Progenitor cell of endocrine pancreas (in vitro differentiated cells): ENCODE results near the gene NCAPG2. TPM values are rescaled to one million over a fixed set of nuclear protein-coding genes. Genes with fewer than 3 reads are reported as not detected.

Experiments
- DNase-seq: peaks from one replicate; pipeline ENCODE4 v3.0.0; 2021; ENCODE audit warnings: low spot score; ENCODE audit not compliant: unreplicated experiment
- H3K27ac Mint-ChIP-seq: 2 replicates; pipeline ENCODE4 v1.8.0; 2021; ENCODE audit warnings: mild to moderate bottlenecking, moderate library complexity, mixed read lengths
- H3K27me3 Mint-ChIP-seq: 2 replicates; pipeline ENCODE4 v1.8.0; 2021; ENCODE audit warnings: mixed read lengths
- H3K36me3 Mint-ChIP-seq: 2 replicates; pipeline ENCODE4 v1.8.0; 2022; ENCODE audit warnings: mixed read lengths; ENCODE audit not compliant: insufficient read depth
- H3K4me1 Mint-ChIP-seq: 2 replicates; pipeline ENCODE4 v1.8.0; 2021; ENCODE audit warnings: low read depth, mixed read lengths
- H3K4me3 Mint-ChIP-seq: 2 replicates; pipeline ENCODE4 v1.8.0; 2021; ENCODE audit warnings: low read depth, mild to moderate bottlenecking, moderate library complexity, mixed read lengths
- H3K9me3 Mint-ChIP-seq: 2 replicates; pipeline ENCODE4 v1.8.0; 2021; ENCODE audit warnings: low read depth, mixed read lengths
- CTCF ChIP-seq: fragments of 200-600 bp; sonication (generic); IDR thresholded peaks from one replicate; pipeline ENCODE4 v1.5.0; 2021; ENCODE audit warnings: antibody characterized with exemption, mild to moderate bottlenecking; ENCODE audit not compliant: unreplicated experiment
- long read RNA-seq: library from polyadenylated mRNA; unstranded; transcript quantifications from one replicate; pipeline ENCODE4 v2.0.0, GENCODE V29; 2020
- total RNA-seq: library from RNA; stranded (reverse); gene quantifications from 2 replicates; pipeline ENCODE4 v1.2.1, GENCODE V29; 2021

NCAPG2 gene
- 28.3 and 33.6 TPM in 2 replicates for total RNA-seq
- long read RNA-seq, transcript NCAPG2-201 (28 exons, 3,930 nt), result major isoform, 19 of 62 reads
- long read RNA-seq, partial matches to known transcripts, result 20 of 62 reads
- long read RNA-seq, other reads (novel, unspliced or antisense), result 22 of 62 reads

- DNase-seq, result peak; percentile 97
- Mint-ChIP-seq H3K27me3 (no peaks in the 10 kb centered on the region), H3K9me3 (peaks cover 3% of the 10 kb centered on the region)
Observed at GRCh38 chr7:158704524-158705233, at the start of gene NCAPG2. NCAPG2 (minus strand) TSS chr7:158704804; CDS start chr7:158701899, 2,905 bp downstream.

GRCh38 chr7:158753900-158754299, 49.3 kb upstream of the NCAPG2 start:
- Mint-ChIP-seq H3K36me3 (peaks cover 20% of the 10 kb centered on the region), H3K9me3 (no peaks in the 10 kb centered on the region), H3K27me3 (no peaks in the 10 kb centered on the region), H3K4me3 (no peak overlapping the region), H3K4me1 (no peaks in the 10 kb centered on the region), H3K27ac (no peak overlapping the region)
- DNase-seq, result no peak
- no peak for TF ChIP-seq CTCF

More at GRCh38 chr7:158704524-158705233, at the start of gene NCAPG2:
- H3K4me1 Mint-ChIP-seq, result peaks cover 10% of the 10 kb centered on the region
- peak within 1 kb of the TSS; percentile 70 for H3K4me3 Mint-ChIP-seq
- peak within 1 kb of the TSS; percentile 81 for H3K27ac Mint-ChIP-seq
- H3K36me3 Mint-ChIP-seq, result peaks cover 4% of the 10 kb centered on the region
- TF ChIP-seq CTCF, result no peak

- DNase-seq, result no peak
- Mint-ChIP-seq H3K4me3 (no peak overlapping the region), H3K9me3 (no peaks in the 10 kb centered on the region), H3K27me3 (no peaks in the 10 kb centered on the region), H3K4me1 (no peaks in the 10 kb centered on the region), H3K36me3 (peaks cover 11% of the 10 kb centered on the region), H3K27ac (no peak overlapping the region)
- no peak for TF ChIP-seq CTCF
Observed at GRCh38 chr7:158751751-158752150, 47.1 kb upstream of the NCAPG2 start.

- Mint-ChIP-seq H3K9me3 (no peaks in the 10 kb centered on the region), H3K27ac (no peak overlapping the region), H3K27me3 (no peaks in the 10 kb centered on the region), H3K36me3 (peaks cover 11% of the 10 kb centered on the region), H3K4me1 (no peaks in the 10 kb centered on the region), H3K4me3 (no peak overlapping the region)
- DNase-seq, result no peak
- TF ChIP-seq CTCF, result no peak
Observed at GRCh38 chr7:158751199-158751598, 46.6 kb upstream of the NCAPG2 start.

- Mint-ChIP-seq H3K4me3 (no peak overlapping the region), H3K36me3 (peaks cover 10% of the 10 kb centered on the region), H3K9me3 (no peaks in the 10 kb centered on the region), H3K27me3 (no peaks in the 10 kb centered on the region), H3K4me1 (no peaks in the 10 kb centered on the region), H3K27ac (no peak overlapping the region)
- TF ChIP-seq CTCF, result no peak
- no peak for DNase-seq
Observed at GRCh38 chr7:158750702-158751101, 46.1 kb upstream of the NCAPG2 start.
